HG02943 (cell line): Measurements from ENCODE around the gene STX10.

Experiments used
- ATAC-seq: cut with Tn5 transposase; IDR thresholded peaks from one replicate; pipeline ENCODE4 v1.9.1; 2021; ENCODE audit warnings: mild to moderate bottlenecking, low read depth, moderate library complexity; ENCODE audit not compliant: unreplicated experiment

STX10 gene

GRCh38 chr19:13102666-13103580 lies 47.3 kb downstream of the STX10 start, which contains the start of gene LYL1:
TSS of gene LYL1 (minus strand) at chr19:13102858. CDS start at chr19:13101171, 1,687 bp downstream.
- ATAC-seq: peak; percentile 50

DNA sequence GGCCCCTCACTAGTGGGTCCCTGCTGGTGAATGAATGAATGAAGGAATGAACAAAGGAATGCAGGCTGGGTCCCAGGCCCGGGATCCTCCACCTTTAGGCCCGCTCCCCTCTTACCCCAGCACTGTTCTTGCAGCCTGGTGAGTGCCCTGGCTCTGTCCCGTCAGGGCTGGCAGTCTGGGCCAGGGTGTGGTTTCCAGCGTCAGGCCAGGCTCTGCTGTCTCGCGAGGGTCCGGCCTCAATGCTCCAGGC lies 47.8 kb downstream of the STX10 start:
- no peak for ATAC-seq

DNA sequence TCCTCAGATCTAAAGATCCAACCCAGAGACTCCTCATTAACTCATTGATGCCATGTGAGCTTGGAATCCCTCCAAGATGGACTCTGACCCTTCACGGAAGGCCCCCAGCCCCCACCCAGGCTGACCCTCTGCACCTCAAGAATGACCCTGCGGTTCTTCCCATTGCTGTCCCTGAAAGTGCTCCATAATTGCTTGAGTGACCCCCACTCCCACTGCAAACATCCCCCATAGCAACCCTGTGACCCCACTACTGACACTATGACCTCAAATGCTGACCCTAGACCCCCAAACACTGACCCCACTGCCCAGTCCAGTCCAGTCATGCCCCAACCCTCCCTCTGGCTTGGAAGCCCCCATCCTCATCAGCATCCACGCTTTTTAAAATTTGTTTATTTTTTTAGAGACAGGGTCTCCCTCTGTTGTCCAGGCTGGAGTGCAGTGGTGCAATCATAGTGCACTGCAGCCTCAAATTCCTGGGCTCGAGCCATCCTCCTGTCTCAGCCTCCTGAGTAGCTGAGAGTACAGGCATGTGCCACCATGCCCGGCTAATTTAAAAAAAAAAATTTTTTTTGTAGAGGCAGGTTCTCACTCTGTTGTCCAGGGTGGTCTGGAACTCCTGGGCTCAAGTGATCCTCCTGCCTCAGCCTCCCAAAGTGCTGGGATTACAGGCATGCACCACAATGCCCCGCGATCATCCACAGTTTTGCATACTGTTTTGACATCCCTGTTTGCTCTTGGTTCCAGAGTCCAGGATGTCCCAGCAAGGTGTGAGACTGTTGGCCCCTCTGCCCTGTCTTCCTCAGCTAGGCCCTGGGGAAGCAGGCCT lies 48.4 kb downstream of the STX10 start:
- ATAC-seq: no peak

DNA sequence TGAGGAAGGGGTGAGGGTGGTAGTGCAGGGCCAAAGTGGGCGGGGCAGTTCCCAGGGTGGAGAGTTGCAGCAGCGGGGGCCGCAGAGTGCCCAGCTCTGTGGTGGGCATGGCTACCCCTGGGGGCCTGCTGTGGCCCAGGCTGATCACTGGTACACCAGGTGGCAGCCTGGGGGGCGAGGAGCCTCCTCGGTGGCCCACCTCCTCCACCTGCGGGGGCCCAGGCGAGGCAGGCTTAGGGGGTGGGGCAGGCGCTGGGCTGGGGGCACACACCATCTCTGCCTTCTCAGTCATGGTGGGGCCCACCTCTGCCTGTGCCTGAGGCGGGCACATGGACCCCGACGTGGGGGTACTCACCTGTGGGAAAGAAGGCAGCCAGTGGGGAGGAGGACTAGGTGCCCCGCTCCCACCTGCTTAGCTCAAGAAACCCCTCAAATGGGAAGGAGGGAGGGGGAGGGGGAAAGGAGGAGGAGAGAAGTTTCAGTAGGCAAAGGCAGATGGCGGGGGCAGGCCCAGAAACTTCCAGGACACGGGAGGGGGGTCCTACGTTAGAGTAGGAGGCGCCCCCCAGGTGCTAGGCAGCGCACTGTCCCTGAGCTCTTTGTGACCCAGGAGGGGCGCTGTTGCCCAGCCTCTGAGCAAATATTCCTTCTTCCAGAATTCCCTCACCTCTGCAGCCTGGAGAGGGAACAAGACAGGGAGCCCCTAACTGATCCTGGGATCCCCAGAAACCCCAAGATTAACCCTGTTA lies 49.2 kb downstream of the STX10 start:
- ATAC-seq: no peak

- ATAC-seq: no peak
Observed at GRCh38 chr19:13100031-13100588, 50.1 kb downstream of the STX10 start.

- ATAC-seq: no peak
Observed at GRCh38 chr19:13099073-13099999, 50.8 kb downstream of the STX10 start.

DNA sequence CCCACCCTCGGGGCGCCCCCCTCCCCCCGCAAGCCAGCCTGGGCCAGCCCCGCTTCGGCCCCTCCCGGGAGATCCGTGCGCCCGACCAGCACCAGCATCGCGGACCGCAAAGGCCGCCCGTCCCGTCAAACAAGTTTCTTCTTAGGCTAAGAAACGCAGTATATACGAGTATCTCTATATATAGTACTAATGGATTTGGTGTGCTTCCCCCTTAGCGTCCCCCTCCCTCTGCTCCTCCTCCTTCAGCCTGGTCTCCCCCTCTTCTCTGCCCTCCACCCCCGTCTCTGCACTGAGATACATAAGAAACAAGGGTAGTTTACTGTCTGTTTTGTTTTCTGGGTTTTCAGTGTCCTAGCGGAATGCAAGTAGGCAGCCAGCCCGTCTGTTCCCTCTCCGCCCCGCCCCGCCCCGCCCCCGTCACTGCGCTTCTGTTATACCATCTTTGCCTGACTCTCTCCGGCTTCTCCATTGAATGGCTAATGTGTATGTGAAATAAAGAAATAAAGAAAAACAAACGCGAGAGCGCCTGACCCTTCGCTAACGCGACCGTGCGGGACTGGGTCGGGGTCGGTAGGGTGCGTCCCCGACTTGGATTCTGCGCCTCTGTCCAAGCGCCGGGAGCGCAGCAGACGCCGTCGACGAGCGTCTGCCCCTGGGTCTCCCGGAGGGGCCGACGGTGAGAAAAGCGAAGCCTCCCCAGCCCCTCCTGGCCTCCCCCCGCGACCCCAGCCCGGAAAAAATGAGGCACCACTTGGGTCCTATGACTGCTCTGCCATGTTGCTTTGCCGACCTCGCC lies 51.7 kb downstream of the STX10 start:
- ATAC-seq: no peak

DNA sequence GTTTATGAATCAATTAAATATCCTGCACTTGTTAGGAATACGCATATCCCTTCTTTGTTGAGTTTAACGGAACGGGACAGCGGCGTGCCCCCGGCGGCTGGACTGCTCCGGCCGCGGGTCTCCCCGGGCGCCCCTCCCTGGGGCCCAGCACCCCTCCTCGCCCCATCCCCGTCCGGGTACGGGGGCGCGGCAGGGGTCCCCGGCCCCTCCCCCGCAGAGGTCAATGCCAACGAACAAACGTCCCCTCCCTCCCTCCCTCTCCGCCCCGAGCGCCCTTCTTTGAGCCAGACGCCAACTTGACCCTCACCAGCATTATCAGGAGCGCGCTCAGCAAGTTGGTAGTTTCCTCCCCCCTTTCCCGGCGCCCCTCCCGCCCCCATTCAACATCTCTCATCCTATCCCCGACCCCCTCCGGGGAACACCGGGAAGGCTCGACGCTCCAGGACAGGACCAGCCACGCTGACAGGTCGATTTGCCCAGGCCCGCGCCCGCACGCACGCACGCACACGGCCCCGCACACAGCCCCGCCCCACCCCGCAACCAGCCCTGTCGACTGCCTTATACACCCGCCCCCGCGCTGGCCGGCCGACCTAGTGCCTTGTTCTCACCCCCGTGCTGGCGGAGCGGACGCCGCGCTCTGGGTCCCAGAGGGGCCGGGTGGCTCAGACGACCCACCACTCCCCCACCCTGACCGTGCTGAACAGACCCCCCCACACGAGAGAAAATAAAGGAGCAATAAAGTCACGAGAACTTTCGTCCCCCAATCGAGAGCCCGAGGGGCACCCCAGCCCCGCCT lies 52.5 kb downstream of the STX10 start:
- no peak for ATAC-seq

DNA sequence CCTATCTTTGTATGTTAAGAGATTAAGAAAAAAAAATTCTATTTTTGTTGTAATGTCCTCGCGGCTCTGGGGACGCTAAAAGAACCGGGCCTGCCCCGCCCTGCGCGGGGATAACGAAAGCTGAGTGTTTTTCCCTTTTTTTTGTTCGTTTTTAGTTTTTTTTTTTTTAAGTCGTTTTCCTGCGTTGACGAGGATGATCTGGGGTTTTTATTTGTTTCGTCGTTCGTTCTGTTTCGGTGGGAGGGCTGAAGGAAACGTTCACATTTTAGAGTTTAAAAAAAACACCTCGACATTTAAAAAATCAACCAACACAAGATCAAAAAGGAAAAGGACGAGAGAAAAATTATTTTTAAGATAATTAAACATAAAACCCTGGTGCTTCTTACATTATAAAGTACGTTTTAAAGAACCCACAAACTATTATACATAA lies 53.1 kb downstream of the STX10 start:
- ATAC-seq: no peak

DNA sequence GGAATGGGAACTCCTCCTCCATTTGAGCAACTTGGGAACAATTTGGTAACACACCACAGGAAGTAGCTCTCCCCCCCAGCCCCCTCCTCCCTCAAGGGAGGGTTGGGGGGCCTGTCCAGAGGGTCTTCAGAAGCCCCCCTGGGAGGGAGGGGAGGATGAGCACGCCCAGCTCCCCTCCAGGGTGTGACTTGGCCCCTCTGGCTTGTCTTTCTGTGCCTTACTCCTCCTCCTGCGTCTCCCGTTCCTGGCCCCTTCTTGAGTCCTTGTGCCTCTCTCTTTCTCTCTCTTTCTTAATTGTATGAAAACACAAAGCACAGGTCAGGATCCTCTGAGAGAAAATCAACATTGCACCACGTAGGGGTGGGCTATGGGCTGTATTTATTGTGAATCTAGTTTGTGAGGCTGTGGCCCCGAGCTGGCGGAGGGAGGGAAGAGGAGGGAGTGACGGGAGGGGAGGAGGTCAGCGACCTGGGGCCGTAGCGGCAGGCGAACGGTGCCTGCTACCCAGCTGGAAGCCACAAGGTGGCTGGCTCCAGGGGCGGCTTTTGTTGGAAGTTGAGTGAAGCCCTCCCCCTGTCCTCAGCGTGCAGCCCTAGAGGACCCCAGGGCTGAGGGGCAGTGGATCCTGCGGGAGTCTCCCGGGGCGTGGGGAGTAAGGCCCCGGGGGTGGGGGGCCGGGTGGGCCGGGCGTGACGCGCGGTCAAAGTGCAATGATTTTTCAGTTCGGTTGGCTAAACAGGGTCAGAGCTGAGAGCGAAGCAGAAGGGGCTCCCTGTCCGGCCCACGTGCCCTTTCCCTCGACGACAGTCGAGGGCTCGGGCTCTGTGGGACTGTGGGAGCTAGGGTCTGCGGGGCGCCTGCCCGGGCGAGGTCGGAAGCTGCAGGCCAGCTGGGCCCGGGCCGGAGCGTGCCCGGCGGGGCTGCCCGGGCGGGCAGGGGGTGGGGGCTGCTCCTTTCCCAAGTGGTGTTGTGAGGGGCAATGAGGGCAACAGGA lies 53.9 kb downstream of the STX10 start:
- no peak for ATAC-seq

GRCh38 chr19:13095393-13095784 lies 54.8 kb downstream of the STX10 start:
- no peak for ATAC-seq

- no peak for ATAC-seq
Observed at GRCh38 chr19:13094771-13095392, 55.3 kb downstream of the STX10 start.

GRCh38 chr19:13094106-13094504 lies 56.1 kb downstream of the STX10 start:
- no peak for ATAC-seq
